NCI-H446 treated with DMSO at 0.1 percent for 48 hours (cell line): ENCODE data around the gene NAT8L.

Experiments used
- DNase-seq: peaks from one replicate; lab custom pipeline; 2025; lab: John Stamatoyannopoulos, UW

The NAT8L gene

DNA sequence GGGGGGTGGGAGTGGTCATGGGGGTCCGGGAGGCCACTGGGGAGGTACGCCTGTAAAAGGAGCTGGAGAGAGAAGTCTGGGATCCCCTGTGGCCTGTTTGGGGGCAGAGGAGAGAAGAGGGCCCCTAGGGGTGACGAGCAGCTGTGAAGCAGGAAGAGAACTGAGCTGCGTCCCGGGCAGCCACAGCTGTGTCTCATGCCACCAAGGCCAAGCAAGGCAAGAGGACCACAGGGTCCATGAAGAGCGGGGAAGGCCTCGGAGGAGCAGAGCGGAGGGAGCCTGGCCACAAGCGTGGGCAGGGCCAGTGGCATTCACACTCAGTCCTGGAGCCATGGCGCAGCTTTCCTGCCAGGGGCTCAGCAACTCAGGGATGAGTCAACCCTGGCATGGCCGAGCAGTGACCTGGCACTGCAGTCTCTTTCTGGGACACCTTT lies 13.6 kb upstream of the NAT8L start:
- no peak for DNase-seq

DNA sequence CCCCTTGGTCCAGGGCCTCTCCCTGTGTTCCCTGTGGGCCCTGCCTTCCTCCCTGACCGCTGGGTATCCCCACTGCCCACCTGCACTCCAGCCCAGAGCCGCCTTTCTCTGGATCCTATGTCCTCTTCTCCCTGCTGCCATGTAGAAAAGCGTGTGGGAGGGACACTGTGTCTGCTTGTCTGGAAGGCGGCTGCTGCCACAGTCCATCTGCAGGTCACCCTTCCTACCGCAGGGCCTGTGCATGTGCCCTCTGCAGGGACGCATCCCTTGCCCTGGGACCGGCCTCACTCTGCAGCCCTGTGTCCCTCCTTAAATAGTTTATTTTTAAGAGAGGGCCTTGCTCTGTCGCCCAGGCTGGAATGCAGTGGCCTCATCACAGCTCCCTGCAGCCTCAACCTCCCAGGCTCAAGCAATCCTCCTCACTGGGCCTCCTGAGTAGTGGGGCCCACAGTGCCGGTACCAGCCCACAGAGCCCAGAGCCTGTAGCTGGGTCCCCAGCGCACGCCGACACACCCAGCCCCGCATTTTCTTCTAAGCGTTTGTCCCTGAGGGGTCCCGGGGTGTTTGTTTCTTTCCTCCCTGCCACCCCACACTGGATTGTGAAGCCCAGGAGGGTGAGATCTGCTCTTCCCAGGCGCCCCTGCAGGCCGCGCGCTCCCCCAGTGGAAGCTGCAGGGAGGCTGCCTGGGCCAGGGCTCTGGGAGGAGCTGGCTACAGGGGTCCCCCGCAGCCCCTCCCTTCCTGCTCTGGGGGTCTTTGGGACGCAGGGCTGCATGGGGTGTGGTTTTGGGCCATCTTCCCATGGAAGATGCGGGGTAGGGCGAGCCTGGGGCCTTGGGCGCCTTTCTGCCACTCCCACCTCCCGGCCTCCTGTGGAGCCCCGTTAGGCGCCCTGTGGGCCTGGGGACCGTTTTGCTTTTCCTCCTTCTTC lies 12.8 kb upstream of the NAT8L start:
- no peak for DNase-seq

DNA sequence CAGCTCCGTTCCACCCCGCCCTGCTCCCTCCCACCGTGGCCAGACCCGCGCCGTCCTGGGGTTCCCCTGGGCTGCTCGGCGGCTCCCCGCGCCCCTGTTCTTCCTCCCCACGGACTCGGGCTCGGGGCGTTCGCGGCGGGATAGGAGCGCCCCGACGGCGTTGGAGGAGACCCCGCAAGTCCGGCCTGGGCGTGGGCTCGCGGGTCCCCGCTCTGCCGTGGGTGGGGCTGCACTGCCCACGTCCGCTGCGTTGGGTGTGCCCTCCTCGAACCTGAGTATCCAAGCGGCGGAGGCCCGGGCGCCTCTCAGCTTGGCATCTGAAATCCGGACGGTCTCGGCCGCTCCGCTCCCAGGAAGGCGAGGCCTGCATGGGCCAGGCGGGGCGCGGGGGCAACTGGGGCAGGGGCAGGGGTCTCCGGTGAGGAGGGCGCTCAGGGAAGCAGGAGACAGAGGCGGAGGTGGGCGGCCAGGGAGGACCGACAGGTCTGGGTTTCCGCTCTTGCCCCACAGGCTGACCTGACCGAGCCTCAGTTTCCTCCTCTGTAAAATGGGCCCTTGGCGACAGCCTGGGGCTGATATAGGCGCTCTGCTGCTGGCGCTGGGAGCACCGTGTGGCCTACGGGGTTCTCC lies 12.0 kb upstream of the NAT8L start:
- no peak for DNase-seq

DNA sequence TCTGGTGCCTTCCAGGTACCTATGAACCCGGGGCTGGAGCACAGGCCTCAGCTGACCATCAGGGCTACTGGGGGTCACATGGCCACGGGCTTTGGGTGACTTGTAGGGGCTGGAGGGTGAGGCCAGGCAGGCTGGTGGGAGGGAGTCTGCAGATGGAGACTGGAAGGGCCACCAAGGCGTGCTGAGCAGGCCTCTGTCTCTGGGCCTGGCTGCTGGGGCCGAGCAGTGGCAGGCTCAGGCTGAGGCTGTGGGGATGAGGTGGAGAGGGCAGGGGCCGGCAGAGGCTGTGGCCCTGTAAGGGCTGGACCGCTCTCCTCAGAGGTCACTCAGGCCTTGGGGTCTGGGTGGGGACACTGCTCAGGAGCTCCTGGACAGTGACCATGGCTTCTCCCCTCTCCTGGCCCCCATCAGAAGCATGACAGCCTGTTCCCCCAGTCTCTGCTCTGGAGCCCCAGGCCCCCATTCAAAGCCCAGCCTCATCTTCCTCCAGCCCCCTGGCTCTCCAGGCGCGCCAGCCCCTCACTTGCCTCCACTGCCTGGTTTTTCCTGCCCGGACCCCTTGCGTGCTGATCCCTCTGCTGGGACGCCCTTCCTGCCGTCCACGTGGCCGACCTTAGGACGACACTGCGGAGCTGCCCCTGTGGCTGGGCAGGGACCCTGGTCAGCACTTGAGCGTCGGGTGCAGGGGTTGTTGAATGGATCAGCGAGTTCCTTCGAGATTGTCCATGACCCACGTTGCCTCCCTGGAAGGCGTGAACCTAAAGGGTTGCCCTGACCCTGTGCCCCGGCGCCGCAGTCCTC lies 11.1 kb upstream of the NAT8L start:
- DNase-seq = no peak

DNA sequence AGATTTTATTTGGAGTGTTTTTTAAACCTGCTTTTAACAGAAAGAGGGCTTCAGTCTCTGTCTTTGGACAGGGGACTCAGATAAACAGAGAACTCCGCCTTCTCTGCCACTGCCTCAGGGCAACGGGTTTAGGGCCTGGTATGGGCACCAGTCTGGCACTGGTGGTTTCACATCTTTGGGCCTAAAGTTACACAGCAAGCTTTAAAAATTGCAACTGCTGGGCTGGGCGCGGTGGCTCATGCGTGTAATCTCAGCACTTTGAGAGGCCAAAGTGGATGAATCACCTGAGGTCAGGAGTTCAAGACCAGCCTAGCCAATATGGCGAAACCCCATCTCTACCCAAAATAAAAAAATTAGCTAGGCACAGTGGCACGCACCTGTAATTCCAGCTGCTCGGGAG lies 10.3 kb upstream of the NAT8L start:
- no peak for DNase-seq

DNA sequence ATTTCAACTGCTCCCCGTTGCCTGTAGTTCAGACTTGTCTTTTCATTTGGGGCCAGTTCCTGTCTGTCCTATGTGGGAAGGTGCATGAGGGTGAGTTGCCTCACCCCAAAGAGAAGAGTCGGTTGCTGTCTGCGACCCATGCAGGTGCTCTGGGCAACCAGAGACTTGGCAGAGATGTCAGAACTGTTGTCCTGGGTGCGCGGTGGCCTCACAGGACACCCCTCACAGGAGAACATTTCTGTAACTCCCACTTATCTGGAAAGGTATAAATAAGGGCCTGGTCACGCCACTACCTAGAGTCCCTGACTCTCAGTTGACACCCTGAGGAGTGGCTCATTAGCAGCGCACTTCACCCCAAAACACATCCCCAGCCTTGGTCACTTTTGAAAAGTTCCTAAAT lies 9.7 kb upstream of the NAT8L start:
- no peak for DNase-seq

DNA sequence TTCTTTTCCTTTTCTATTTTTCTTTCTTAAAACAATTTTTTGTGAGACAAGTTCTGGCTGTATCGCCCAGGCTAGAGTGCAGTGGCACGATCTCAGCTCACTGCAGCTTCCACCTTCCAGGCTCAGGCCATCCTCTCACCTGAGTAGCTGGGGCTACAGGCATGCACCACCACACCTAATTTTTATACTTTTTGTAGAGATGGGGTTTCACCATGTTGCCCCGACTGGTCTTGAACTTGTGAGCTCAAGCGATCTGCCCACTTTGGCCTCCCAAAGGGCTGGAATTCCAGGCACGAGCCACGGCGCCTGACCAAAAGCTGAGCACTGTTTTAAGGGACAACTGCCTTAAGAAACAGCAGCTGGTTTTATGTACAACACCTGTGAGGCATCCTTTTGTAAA lies 9.3 kb upstream of the NAT8L start:
- no peak for DNase-seq

DNA sequence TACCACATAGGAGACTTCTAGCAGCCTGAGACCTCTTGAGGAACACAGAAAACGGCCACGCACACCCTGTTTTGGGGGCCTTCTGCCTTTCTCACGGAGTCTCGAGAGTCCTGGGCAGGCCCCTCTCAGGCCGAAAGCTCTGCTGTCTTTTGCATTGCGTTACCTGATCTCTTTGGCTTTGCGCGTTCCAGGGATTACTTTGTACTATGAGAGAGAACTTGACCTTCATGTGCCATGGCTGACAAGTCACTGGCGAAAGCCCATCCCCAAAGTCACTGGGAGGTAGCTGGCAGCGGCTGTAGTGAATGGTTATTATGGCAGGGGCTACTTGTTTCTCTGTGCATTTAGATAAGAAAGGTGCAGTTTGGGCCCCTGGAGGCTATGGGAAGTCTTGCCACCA lies 8.0 kb upstream of the NAT8L start:
- DNase-seq = no peak

DNA sequence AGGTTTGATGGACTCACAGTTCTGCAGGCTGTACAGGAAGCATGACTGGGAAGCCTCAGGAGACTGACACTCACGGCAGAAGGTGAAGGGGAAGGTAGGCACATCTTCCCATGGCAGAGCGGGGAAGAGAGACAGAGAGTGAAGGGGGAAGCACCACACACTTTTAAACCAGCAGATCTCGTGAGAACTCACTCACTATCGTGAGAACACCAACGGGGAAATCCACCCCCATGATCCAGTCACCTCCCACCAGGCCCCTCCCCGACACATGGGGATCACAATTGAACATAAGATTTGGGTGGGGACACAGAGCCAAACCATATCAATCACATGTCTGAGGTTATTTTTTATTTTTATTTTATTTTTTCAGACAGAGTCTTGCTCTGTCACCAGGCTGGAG lies 4.9 kb upstream of the NAT8L start:
- DNase-seq = no peak

DNA sequence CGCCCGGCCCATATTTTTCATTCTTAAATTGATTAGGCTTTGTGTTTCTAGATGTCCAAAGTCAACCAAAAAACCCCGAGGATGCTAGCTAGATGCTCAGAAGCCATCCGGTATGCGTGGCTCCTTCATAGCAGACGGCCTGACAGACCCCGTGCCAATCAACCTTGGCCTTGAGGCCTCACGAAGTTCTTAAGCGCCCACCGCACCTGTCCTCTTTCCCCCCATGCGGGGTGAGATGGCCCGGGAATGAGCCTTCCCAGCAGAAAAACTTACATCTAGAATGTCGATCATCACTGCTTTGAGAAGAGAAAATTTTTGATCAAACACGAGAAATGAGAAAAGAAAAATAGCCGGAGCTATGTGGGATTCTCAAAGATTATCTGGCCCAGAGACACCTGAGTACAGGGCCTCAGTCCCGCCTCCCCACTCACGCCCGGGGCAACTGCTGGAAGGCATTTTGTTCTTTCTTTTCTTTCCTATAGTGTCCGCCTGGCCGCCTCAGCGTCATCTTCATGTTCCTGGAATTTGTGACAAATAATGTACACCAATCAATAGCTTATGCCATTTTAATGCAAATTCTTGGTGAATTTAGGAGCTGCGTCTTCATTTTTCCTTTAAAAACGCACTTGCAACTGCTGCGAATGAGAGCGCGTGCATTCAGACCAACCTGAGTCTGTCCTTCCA lies 1.6 kb upstream of the NAT8L start:
- no peak for DNase-seq

DNA sequence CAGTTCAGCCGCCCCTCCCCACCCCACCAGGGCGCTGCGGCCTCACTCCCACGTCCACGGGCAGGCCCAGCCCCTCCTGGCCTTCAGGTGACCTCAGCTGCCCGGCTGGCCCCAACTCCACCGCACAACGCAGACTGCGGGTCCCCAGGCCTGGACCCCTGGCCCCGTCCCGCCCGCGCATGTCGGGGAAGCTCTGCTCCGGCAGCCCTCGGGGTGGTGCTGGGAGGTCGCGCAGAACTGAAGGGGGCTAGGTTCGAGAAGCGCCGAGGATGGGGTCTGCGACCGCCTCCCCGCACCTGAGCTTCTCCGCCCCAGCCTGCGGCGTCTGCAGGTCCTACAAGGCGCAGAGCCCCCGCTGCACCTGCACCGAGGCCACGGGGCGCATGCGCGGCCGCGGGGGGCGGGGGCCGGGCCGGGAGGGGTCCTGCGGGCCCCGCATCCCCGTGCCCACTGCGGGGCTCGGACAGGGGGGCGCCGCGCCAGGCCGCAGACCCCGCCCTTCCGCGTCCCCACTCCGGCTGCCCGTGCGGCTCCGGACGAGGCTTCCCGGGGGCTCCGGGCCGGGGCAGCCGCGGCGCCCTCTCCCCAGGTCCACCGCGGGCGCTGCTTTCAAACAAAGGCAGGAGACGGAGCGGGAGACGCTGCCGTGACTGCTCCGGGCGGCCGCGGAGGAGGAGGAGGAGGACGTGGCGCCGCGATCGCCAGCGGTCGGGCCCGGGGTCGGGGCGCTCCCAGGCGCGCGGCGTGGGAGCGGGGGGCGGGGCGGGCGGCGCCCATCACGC lies 672 bp upstream of the NAT8L start:
- DNase-seq = no peak

DNA sequence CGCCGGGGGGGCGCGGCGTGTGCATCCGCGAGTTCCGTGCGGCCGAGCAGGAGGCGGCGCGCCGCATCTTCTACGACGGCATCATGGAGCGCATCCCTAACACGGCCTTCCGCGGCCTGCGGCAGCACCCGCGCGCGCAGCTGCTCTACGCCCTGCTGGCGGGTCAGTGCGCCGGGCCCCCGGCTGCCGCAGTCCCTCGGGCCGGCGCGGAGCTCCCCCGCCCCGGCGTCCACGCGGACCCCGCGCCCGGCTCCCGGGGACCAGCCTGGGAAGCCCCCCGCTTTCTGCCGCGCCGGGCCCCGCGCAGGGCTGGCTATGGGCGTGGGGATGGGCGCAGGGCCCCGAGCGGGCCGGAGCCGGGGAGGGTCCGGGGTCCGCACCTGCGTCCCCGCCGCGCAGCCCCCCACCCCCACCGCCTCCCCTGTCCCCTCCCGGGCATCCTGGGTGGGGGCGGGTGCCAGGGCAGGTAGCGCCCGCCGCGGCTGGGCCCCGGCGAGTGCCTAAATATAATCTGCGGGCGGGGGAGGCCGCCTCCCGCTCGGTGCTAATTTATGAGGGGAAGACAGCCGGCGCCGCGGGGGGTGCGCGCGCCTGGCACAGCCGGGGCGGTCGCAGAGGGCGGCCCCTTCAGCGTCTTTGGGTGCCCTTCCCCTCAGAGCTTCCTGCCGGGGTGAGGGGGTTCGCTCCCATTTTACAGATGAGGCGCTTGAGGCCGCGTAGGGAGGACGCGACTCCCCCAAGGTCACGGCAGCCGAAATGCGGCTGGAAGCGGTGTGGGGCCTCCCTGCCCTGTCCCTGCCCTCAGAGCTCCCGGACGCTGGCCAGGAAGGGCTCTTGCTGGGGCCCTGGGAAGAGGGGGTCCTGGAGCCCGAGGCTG lies 837 bp downstream of the NAT8L start:
- DNase-seq = no peak

DNA sequence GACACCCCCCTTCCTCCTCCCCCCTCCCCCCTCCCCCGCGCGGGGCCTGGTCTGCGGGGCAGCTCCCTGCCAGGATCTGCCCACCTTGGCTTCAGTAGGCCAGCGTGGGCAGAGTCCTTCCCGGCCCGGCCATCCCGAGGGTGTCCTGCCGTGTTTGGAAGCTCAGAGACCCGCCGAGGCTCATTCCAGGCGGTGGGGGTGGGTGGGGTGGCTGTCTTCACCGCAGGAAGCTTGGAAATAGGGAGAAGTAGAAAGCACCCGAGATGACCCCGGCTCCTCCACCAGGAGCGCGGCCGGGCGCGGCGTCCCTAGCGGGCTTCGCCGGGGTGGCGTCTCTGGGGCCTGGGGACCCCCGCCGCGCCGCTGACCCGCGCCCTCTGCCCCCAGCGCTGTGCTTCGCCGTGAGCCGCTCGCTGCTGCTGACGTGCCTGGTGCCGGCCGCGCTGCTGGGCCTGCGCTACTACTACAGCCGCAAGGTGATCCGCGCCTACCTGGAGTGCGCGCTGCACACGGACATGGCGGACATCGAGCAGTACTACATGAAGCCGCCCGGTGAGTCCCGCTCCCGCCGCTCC lies 1.6 kb downstream of the NAT8L start:
- DNase-seq = no peak

DNA sequence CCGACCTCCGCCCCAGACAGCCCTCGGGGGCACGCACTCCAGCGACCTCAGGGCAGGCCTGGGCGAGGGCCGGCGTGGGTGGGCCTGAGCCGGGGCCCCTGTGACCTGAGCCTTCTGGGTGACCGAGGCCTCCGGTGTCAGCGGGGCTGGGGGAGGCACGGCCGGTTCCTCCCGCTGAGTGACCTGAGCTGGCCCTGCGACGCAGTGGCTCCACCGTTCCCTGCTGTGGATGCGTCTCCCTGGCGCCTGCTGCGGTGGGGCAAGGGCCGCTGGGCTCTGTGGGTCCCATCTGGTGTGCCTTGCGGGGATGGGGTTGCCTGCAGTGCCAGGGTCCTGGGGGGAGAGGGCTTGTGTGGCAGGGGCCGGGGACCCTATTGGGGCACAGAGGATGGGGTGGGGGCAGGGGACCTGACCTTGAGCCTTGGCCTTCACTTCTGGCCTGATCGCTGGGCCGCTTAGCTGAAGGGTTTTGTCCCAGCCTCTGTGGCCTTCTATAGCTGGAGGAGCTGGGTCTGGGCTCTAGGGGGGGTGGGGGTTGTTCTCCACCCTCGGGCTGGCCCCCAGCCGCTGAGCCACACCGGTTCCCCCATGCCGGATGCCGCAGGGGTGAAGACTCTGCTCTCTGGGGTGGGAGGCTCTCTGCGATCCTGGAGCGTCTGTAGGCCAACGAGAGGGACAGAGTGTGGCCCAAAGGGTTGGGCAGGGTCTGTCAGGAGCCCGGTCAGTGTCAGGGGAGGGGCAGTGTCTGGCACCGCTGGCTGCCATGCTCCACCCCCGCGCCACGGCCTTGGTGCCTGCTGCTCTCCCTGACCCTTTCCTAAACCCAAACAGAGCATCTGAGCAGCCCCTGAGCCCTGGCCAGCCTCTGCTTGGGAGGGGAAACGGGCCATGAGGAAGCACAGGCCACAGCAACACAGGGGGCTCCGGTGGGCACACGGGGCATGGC lies 2.3 kb downstream of the NAT8L start:
- DNase-seq = no peak

DNA sequence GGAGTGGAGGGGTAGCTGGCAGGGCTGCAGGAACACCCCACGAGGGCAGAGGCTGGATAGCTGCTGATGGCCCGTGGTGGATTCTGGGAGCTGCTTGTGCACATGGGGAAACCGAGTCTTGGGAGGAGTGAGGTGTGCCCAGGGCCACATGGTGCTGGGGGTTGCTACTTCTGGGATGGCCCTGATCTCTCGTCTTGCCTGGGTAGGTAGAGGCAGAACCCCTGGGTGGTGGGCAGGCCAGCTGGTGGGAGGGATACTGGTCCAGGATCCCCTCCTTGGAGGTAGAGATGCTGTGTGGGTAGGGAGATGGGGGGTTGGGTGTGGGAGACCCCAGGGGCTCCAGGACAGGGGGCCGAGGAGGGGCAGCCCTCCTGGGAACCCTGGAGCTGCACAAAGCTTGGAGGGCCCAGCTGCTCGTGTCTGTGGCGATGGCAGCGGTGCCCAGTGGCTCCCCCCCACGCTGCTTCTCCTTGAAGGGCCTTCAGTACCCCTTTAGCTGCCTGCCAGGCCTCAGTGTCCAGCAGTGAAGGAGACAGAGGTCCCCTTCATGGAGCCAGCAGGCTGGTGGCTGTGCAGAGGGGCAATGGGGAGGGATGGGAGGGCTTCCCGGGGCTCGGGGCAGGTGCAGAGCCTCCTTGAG lies 3.2 kb downstream of the NAT8L start:
- DNase-seq = no peak

DNA sequence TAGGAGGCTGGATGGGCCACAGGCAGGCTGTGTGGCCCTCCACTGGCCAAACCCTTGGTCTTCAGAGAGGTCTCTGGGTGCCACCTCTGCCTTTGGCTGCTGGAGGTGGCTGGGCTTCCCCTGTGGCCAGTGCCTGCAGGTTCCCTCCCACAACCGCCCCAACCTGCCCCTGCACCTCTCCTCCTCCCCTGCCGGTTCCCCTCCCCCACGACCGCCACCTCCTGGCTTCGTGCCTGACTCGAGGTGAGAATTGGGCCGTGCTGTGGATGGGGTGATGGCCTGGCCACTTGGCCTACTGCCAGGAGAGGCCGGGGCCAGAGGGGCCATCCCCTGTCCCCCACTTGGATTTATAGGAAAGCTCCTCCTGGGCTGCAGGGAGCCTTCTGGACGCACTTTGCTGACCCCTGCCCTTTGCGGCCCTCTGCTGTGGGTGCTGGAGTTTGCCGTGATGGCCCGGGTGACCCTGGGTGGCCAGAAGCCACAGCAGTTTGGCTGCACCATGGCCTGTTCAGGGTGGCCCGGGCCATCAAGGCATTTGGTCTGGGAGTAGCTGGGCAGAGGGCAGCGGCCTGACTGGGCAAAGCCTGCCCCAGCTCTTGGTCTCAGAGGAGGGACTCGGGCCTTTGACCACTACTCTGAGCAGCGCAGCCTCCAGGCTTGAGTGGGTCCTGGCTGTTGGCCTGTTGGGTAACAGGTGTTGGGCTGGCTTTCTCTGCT lies 3.8 kb downstream of the NAT8L start:
- no peak for DNase-seq

DNA sequence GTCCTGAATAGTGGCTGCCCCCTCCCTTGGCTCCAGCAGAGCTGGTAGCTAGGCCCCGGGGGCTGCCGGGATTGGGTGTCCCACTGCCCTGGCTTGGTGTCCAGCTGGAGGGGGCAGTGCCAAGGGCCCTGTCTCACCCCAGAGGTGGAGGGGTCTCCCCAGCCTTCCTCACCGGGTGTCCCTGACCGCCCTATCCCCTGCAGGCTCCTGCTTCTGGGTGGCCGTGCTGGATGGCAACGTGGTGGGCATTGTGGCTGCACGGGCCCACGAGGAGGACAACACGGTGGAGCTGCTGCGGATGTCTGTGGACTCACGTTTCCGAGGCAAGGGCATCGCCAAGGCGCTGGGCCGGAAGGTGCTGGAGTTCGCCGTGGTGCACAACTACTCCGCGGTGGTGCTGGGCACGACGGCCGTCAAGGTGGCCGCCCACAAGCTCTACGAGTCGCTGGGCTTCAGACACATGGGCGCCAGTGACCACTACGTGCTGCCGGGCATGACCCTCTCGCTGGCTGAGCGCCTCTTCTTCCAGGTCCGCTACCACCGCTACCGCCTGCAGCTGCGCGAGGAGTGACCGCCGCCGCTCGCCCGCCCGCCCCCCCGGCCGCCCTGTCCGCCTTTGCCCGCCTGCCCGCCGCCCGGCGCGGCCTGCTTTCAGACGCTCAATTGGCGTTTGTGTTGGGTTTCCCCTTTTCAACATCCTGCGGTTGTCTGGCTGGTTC lies 4.6 kb downstream of the NAT8L start:
- no peak for DNase-seq
